ENCODE data around the gene CAPN9.

- TF ChIP-seq CTCF (IDR thresholded peaks at IDR 0.05) (no peak), POLR2A (IDR thresholded peaks at IDR 0.05) (no peak), POLR2AphosphoS5 (IDR thresholded peaks at IDR 0.05) (no peak), EP300 (IDR thresholded peaks at IDR 0.05) (no peak)
Observed at GRCh38 chr1:230753191-230753585, 6.0 kb downstream of the CAPN9 start.
